H9 (cell line): ENCODE measurements around the gene LIF. TPM values are rescaled to one million over a fixed set of nuclear protein-coding genes. Genes with fewer than 3 reads are reported as not detected.
A peak's percentile ranks its signal among the peaks of the same experiment; 100 is the strongest.

Experiments
- DNase-seq: peaks from one replicate; pipeline ENCODE4 v3.0.0-alpha.2; 2017
- H2AFZ ChIP-seq: one replicate; pipeline ENCODE4 v1.6.1; 2013; ENCODE audit warnings: mild to moderate bottlenecking, low read length, control low read depth, moderate library complexity
- H2AK5ac ChIP-seq: 2 replicates; pipeline ENCODE4 v1.6.1; 2013; ENCODE audit warnings: low read length, control low read depth, mixed read lengths; ENCODE audit not compliant: insufficient read length
- H2BK120ac ChIP-seq: one replicate; pipeline ENCODE4 v1.6.1; 2013; ENCODE audit warnings: low read depth, mild to moderate bottlenecking, low read length, control low read depth, inconsistent platforms; ENCODE audit not compliant: poor library complexity, severe bottlenecking
- H2BK12ac ChIP-seq: 2 replicates; pipeline ENCODE4 v1.6.1; 2013; ENCODE audit warnings: low read length, control low read depth, mixed read lengths, low read depth; ENCODE audit not compliant: insufficient read length
- H2BK15ac ChIP-seq: 2 replicates; pipeline ENCODE4 v1.6.1; 2013; ENCODE audit warnings: low read depth, low read length, control low read depth
- H2BK20ac ChIP-seq: one replicate; pipeline ENCODE4 v1.6.1; 2013; ENCODE audit warnings: low read depth, mild to moderate bottlenecking, low read length, control low read depth, inconsistent platforms; ENCODE audit not compliant: poor library complexity, severe bottlenecking
- H2BK5ac ChIP-seq: 2 replicates; pipeline ENCODE4 v1.6.1; 2013; ENCODE audit warnings: low read length, control low read depth, mixed read lengths; ENCODE audit not compliant: insufficient read length
- H3K14ac ChIP-seq: 2 replicates; pipeline ENCODE4 v1.6.1; 2013; ENCODE audit warnings: low read length, control low read depth; ENCODE audit not compliant: insufficient read depth
- H3K18ac ChIP-seq: 2 replicates; pipeline ENCODE4 v1.6.1; 2013; ENCODE audit warnings: low read depth, mild to moderate bottlenecking, mixed read lengths, low read length, control low read depth; ENCODE audit not compliant: insufficient read length
- H3K23ac ChIP-seq: 2 replicates; pipeline ENCODE4 v1.6.1; 2013; ENCODE audit warnings: low read length, control low read depth, mixed read lengths, low read depth; ENCODE audit not compliant: insufficient read length
- H3K23me2 ChIP-seq: 2 replicates; pipeline ENCODE4 v1.6.1; 2013; ENCODE audit warnings: low read depth, mild to moderate bottlenecking, mixed read lengths, low read length, control low read depth; ENCODE audit not compliant: insufficient read length, poor library complexity, severe bottlenecking
- H3K27ac ChIP-seq: 2 replicates; pipeline ENCODE4 v1.5.1; 2013; ENCODE audit warnings: low read length, control low read depth, mixed read lengths, low read depth; ENCODE audit not compliant: insufficient read length
- H3K27me3 ChIP-seq: 2 replicates; pipeline ENCODE4 v1.6.1; 2013; ENCODE audit warnings: low read length, control low read depth, inconsistent platforms; ENCODE audit not compliant: insufficient read depth
- H3K4ac ChIP-seq: 2 replicates; pipeline ENCODE4 v1.6.1; 2013; ENCODE audit warnings: low read depth, mild to moderate bottlenecking, control low read depth, inconsistent platforms, low read length, moderate library complexity
- H3K4me1 ChIP-seq: 2 replicates; pipeline ENCODE4 v1.6.1; 2013; ENCODE audit warnings: low read length, control low read depth, inconsistent platforms; ENCODE audit not compliant: insufficient read depth
- H3K4me2 ChIP-seq: 2 replicates; pipeline ENCODE4 v1.6.1; 2013; ENCODE audit warnings: low read length, control low read depth, mixed read lengths; ENCODE audit not compliant: insufficient read length, insufficient read depth
- H3K56ac ChIP-seq: 2 replicates; pipeline ENCODE4 v1.6.1; 2013; ENCODE audit warnings: low read depth, mild to moderate bottlenecking, mixed read lengths, low read length, control low read depth; ENCODE audit not compliant: insufficient read length
- H3K79me1 ChIP-seq: 2 replicates; pipeline ENCODE4 v1.6.1; 2013; ENCODE audit warnings: low read depth, mild to moderate bottlenecking, moderate library complexity, low read length, control low read depth, inconsistent platforms; ENCODE audit not compliant: insufficient read depth, poor library complexity, severe bottlenecking
- H3K79me2 ChIP-seq: 2 replicates; pipeline ENCODE4 v1.6.1; 2013; ENCODE audit warnings: low read length, control low read depth, inconsistent platforms; ENCODE audit not compliant: insufficient read depth
- H3K9ac ChIP-seq: 2 replicates; pipeline ENCODE4 v1.6.1; 2013; ENCODE audit warnings: low read length, control low read depth, mixed read lengths; ENCODE audit not compliant: insufficient read length; ENCODE audit errors: extremely low read depth
- H3K9me3 ChIP-seq: one replicate; pipeline ENCODE4 v1.6.1; 2013; ENCODE audit warnings: low read depth, low read length, inconsistent platforms; ENCODE audit not compliant: control insufficient read depth
- H3T11ph ChIP-seq: one replicate; pipeline ENCODE4 v1.6.1; 2013; ENCODE audit warnings: mild to moderate bottlenecking, low read length, control low read depth, inconsistent platforms
- H4K20me1 ChIP-seq: one replicate; pipeline ENCODE4 v1.6.1; 2013; ENCODE audit not compliant: control insufficient read depth, insufficient read length, insufficient read depth
- H4K5ac ChIP-seq: 2 replicates; pipeline ENCODE4 v1.6.1; 2013; ENCODE audit warnings: low read depth, mild to moderate bottlenecking, mixed read lengths, low read length, control low read depth; ENCODE audit not compliant: insufficient read length
- H4K8ac ChIP-seq: replicated peaks from 2 replicates; pipeline ENCODE4 v1.6.1; 2013; ENCODE audit warnings: low read length, control low read depth, mixed read lengths, low read depth; ENCODE audit not compliant: insufficient read length
- H4K91ac ChIP-seq: 2 replicates; pipeline ENCODE4 v1.6.1; 2013; ENCODE audit warnings: low read depth, mild to moderate bottlenecking, moderate library complexity, mixed read lengths, low read length, control low read depth; ENCODE audit not compliant: insufficient read length
- H3K27ac Mint-ChIP-seq, 3 experiments: 2 replicates in 2 of 3; 3 replicates in 1 of 3; pipeline ENCODE4 v1.8.0; 2020 to 2021; ENCODE audit warnings: mixed read lengths in 3 of 3, mild to moderate bottlenecking in 1 of 3, moderate library complexity in 1 of 3
- H3K27me3 Mint-ChIP-seq: 2 replicates; pipeline ENCODE4 v1.8.0; 2021; ENCODE audit warnings: low read depth, mild to moderate bottlenecking, moderate library complexity, mixed read lengths
- H3K36me3 Mint-ChIP-seq, 3 experiments: 2 replicates in 2 of 3; 3 replicates in 1 of 3; pipeline ENCODE4 v1.8.0; 2020 to 2021; ENCODE audit warnings: low read depth in 3 of 3, mixed read lengths in 3 of 3; ENCODE audit not compliant: insufficient read depth in 1 of 3
- H3K4me1 Mint-ChIP-seq, 2 experiments: 2 replicates each; pipeline ENCODE4 v1.8.0; 2020; ENCODE audit warnings: mixed read lengths in 2 of 2
- H3K4me3 Mint-ChIP-seq, 2 experiments: 2 replicates in 1 of 2; 3 replicates in 1 of 2; pipeline ENCODE4 v1.8.0; 2020 to 2021; ENCODE audit warnings: mild to moderate bottlenecking in 2 of 2, mixed read lengths in 2 of 2, moderate library complexity in 1 of 2
- H3K9me3 Mint-ChIP-seq, 2 experiments: 2 replicates in 1 of 2; 3 replicates in 1 of 2; pipeline ENCODE4 v1.8.0; 2020; ENCODE audit warnings: mild to moderate bottlenecking in 2 of 2, mixed read lengths in 2 of 2, moderate library complexity in 1 of 2
- CTCF ChIP-seq: fragments of 200-600 bp; sonication (generic); conservative IDR thresholded peaks from 3 replicates; pipeline ENCODE4 v1.8.0; 2021; ENCODE audit warnings: antibody characterized with exemption, mild to moderate bottlenecking
- WGBS: extraction: QIAGEN DNeasy Blood & Tissue Kit; methylation state at CpG from one replicate; pipeline ENCODE4 v1.1.7; 2013; ENCODE audit warnings: missing lambda C conversion rate, low lambda C conversion rate, mixed read lengths; ENCODE audit not compliant: insufficient read length; ENCODE audit errors: extremely low coverage; 5-methylcytosine and 5-hydroxymethylcytosine counted together
- total RNA-seq: library from RNA; stranded (reverse); gene quantifications from 2 replicates; pipeline ENCODE4 v1.2.1, GENCODE V29; 2021

LIF gene
- total RNA-seq, 1 experiment from 2014 or later: 6.1 TPM

GRCh38 chr22:30288419-30289140, 42.0 kb upstream of the LIF start:
- H3K9me3 Mint-ChIP-seq: no peaks in the 10 kb centered on the region
- WGBS: no CpG with 5 or more reads among the region's 27 CpGs
- no peak overlapping the region for H3K9ac ChIP-seq
- TF ChIP-seq CTCF: no peak
- H2AK5ac ChIP-seq: no peak overlapping the region
- H3K4me1 Mint-ChIP-seq: peaks cover 5 to 16% of the 10 kb centered on the region in 2 experiments
- H3K18ac ChIP-seq: no peak overlapping the region
- peak overlapping the region; percentile 67 to 81 for H3K4me3 Mint-ChIP-seq
- H4K8ac ChIP-seq: no peak overlapping the region
- no peaks in the 10 kb centered on the region for H3K27me3 Mint-ChIP-seq
- no peak overlapping the region for H2BK5ac ChIP-seq
- peak overlapping the region; percentile 61 for H3K4me2 ChIP-seq
- peak overlapping the region in 2 of 3 experiments; percentile 50 to 92; a peak in 3 of 7 replicates for H3K27ac Mint-ChIP-seq
- H3K4me1 ChIP-seq: no peaks in the 10 kb centered on the region; the same call in 1 of the 2 replicates
- no peak overlapping the region for H4K91ac ChIP-seq
- no peak overlapping the region for H3K27ac ChIP-seq
- no peak for DNase-seq
- H2BK15ac ChIP-seq: no peak overlapping the region
- H3K14ac ChIP-seq: no peak overlapping the region; the same call in 1 of the 2 replicates
- H3K79me1 ChIP-seq: no peaks in the 10 kb centered on the region
- no peaks in the 10 kb centered on the region for H3K79me2 ChIP-seq
- H2BK12ac ChIP-seq: no peak overlapping the region
- no peak overlapping the region for H3K23ac ChIP-seq
- H2BK20ac ChIP-seq: no peak overlapping the region
- H3K9me3 ChIP-seq: no peaks in the 10 kb centered on the region
- H2AFZ ChIP-seq: no peak overlapping the region
- H2BK120ac ChIP-seq: no peak overlapping the region
- no peaks in the 10 kb centered on the region for H3K27me3 ChIP-seq
- no peak overlapping the region for H3K4ac ChIP-seq
- no peak overlapping the region for H4K5ac ChIP-seq
- peaks cover 0 to 10% (median 2%) of the 10 kb centered on the region in 3 experiments; a peak in 4 of 7 replicates for H3K36me3 Mint-ChIP-seq
- H4K20me1 ChIP-seq: no peaks in the 10 kb centered on the region
- H3T11ph ChIP-seq: no peak overlapping the region
- H3K56ac ChIP-seq: no peak overlapping the region
- peaks cover 8% of the 10 kb centered on the region for H3K23me2 ChIP-seq
